Measurements from ENCODE around the gene TNFAIP8L1. TPM values are rescaled to one million over a fixed set of nuclear protein-coding genes. Genes with fewer than 3 reads are reported as not detected.

Gene TNFAIP8L1
- total and polyA plus RNA-seq, 2 of the 8 experiments (the other 6 are each of a cell fraction or from before 2014, with no cell fraction given): 3.2 to 6.1 TPM

DNA sequence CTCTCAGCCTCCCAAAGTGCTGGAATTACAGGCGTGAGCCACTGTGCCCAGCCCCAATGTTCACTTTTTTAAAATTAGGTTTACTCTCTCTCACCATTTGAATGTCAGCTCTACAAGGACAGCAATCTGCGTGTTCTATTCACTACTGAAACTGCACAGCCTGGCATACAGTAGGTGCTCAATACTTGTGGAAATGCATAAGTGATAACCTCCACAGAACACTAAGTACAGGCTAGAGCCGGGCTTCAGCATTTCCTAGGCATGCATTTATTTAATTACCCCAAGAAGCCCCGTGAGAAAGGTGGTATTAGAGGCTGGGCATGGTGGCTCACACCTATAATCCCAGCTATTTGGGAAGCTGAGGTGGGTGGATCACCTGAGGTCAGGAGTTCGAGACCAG, 33.1 kb upstream of the TNFAIP8L1 start:
- Histone ChIP-seq H4K8ac (ENCODE audit: extremely low read depth, insufficient read depth, low read length) (no peak overlapping the region), H3K4ac (replicated peaks; ENCODE audit: insufficient read length, low read depth, low read length) (no peak overlapping the region), H4K20me1 (replicated peaks in 1 of 2; ENCODE audit: control insufficient read depth in 1 of 2, insufficient read depth in 2 of 2, low read length in 2 of 2) (peaks cover 0 to 7% of the 10 kb centered on the region in 2 experiments), H4K91ac (replicated peaks; ENCODE audit: insufficient read length, low read length) (no peak overlapping the region), H3K9me3 (ENCODE audit: insufficient read depth in 2 of 2, low read depth in 1 of 2, low read length in 1 of 2) (no peaks in the 10 kb centered on the region), H3K79me1 (ENCODE audit: low read depth, low read length) (no peaks in the 10 kb centered on the region), H3K36me3 (ENCODE audit: control insufficient read depth in 2 of 4, insufficient read depth in 4 of 4, low read length in 3 of 4) (no peaks in the 10 kb centered on the region), H2AFZ (ENCODE audit: low read length) (no peak overlapping the region), H3K79me2 (ENCODE audit: control insufficient read depth in 1 of 2, insufficient read depth in 2 of 2, low read length in 2 of 2) (no peaks in the 10 kb centered on the region), H3K4me1 (replicated peaks in 1 of 4; ENCODE audit: control insufficient read depth in 3 of 4, insufficient read depth in 4 of 4, low read length in 3 of 4) (peaks cover 0 to 4% (median 2%) of the 10 kb centered on the region in 4 experiments; a peak in 4 of 7 replicates), H3K18ac (ENCODE audit: extremely low read depth, low read length) (no peak overlapping the region), H2BK120ac (replicated peaks; ENCODE audit: low read depth, low read length) (no peak overlapping the region), H2BK15ac (ENCODE audit: low read length) (no peak overlapping the region), H3K4me3 (ENCODE audit: extremely low read depth in 1 of 4, insufficient read depth in 2 of 4, low read depth in 3 of 4, low read length in 4 of 4) (no peak overlapping the region), H4K5ac (ENCODE audit: insufficient read length, low read depth, low read length) (no peak overlapping the region), H2AK5ac (ENCODE audit: low read depth, low read length) (no peak overlapping the region), H2BK12ac (ENCODE audit: low read depth, low read length) (no peak overlapping the region), H3K23me2 (ENCODE audit: low read depth, low read length) (peaks cover 16% of the 10 kb centered on the region; the same call in 1 of the 2 replicates), H3K23ac (ENCODE audit: insufficient read length) (no peak overlapping the region), H3K56ac (replicated peaks; ENCODE audit: insufficient read length, low read depth, low read length) (no peak overlapping the region), H3K27ac (ENCODE audit: low read depth, low read length) (no peak overlapping the region), H3K4me2 (ENCODE audit: insufficient read depth in 1 of 2, low read depth in 2 of 2, low read length in 2 of 2) (no peak overlapping the region), H3K27me3 (replicated peaks in 1 of 4; ENCODE audit: control insufficient read depth in 3 of 4, extremely low read depth in 1 of 4, insufficient read depth in 3 of 4, low read length in 3 of 4) (peaks cover 0 to 4% (median 1%) of the 10 kb centered on the region in 4 experiments; a peak in 5 of 7 replicates), H2BK5ac (ENCODE audit: low read depth, low read length) (no peak overlapping the region), H2BK20ac (ENCODE audit: low read length) (no peak overlapping the region), H3K9ac (replicated peaks in 1 of 4; ENCODE audit: extremely low read depth in 1 of 4, low read depth in 3 of 4, low read length in 3 of 4) (no peak overlapping the region), H3K14ac (ENCODE audit: insufficient read length) (no peak overlapping the region)
- FAIRE-seq (no peak), DNase-seq (ENCODE audit: low read depth in 1 of 2, low spot score in 2 of 2) (no peak)
- CTCF ChIA-PET (ENCODE audit: partially characterized antibody): interaction anchor here (0.6 to 6.0 kb wide), 14 partner anchors 10 to 68 kb away, joined by 3 to 57 read pairs (median 9); no protein-coding TSS in a partner anchor
- TF ChIP-seq PHF8 (conservative IDR thresholded peaks at IDR 0.05; ENCODE audit: low read depth, low read length) (no peak), KDM5A (IDR thresholded peaks at IDR 0.05; ENCODE audit: low read length) (no peak), RAD21 (IDR thresholded peaks at IDR 0.05 in 1 of 2, conservative IDR thresholded peaks at IDR 0.05 in 1 of 2; ENCODE audit: low read depth in 2 of 2, low read length in 2 of 2) (no peak), TAF1 (IDR thresholded peaks at IDR 0.05; ENCODE audit: low read depth, low read length) (no peak)
- 87% methylated on average over 5 of the region's 5 CpGs; no CpG with 5 or more reads in 1 of the 2 experiments for WGBS, 2 experiments (ENCODE audit: extremely low coverage in 1 of 2, insufficient coverage in 1 of 2, insufficient read length in 1 of 2, insufficient replicate concordance in 2 of 2, low coverage in 1 of 2, low lambda C conversion rate in 2 of 2, missing lambda C conversion rate in 1 of 2)
- POLR2A ChIA-PET (ENCODE audit: partially characterized antibody): interaction anchor here (1.3 to 3.0 kb wide), 3 partner anchors 8 to 263 kb away, joined by 3 to 15 read pairs (median 4); partner anchors contain the start of gene MPND
